ENCODE measurements around the gene THAP10.

THAP10 gene

DNA sequence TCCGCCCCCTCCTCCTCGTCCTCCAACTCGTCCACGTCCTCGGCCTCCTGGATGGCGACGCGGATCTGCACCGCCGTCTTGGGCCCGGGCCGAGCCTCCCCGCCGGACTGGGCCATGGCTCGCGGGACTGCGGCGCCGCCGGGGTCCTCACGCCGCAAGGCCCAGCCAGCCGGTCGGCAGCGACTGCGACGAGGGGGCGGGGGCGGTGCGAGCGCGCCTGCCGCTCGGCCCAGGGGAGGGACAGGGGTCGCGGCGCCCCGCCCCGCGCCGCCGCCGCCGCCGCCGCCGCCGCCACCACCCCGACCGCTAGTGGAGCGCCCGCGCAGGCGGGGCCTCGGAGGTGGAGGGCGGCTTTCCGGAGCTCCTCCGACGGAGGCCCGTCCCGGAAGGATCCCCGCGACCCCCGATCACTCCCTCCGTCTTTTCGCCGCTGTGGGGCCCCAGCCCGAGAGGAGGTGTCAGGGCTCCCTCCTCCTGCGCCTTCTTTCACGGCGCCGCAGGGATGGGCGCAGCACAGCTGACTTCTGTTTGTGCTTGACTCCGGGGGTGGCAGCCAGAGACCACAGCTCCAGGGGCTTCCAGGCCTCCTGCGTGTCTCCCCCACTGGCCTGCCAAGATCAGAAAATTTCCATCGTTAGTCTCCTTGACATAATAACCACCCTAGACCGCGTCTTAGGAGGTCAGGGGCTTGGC is 38.1 kb downstream of the THAP10 start, which contains the start of gene LARP6:
LARP6 (minus strand) TSS at position 185 of the 693 bp plus-strand sequence; CDS start at position 116, 69 bp downstream.
- DNase-seq (ENCODE audit: low read depth): no peak

- no peak for DNase-seq (ENCODE audit: low read depth)
These were observed 38.8 kb downstream of the THAP10 start for GRCh38 chr15:70853318-70853972.

- no peak for DNase-seq (ENCODE audit: low read depth)
These were observed 39.5 kb downstream of the THAP10 start for GRCh38 chr15:70852501-70853317.

- DNase-seq (ENCODE audit: low read depth): no peak
These were observed 40.3 kb downstream of the THAP10 start for GRCh38 chr15:70851889-70852288.

GRCh38 chr15:70845602-70846360 is 46.5 kb downstream of the THAP10 start:
- DNase-seq (ENCODE audit: low read depth): no peak

DNA sequence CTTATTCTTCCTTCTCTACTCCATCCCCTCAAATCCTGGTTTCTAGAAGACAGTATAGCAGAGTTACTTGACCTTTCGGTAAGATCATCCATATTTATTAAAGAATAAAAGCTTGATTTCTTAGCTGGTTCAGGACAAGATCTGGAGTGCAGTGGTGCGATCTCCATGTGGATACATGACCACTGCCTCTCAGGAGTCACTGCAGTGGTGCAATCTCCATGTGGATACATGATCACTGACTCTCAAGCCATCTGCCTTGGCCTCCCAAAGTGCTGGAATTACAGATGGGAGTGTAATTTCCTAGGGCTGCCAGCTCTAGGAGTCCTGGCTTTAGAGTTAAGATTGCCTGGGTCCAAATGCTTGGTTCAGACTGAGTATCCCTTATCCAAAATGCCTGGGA is 54.8 kb downstream of the THAP10 start:
- no peak for DNase-seq (ENCODE audit: low read depth)

- no peak for DNase-seq (ENCODE audit: low read depth)
These were observed 56.4 kb downstream of the THAP10 start for GRCh38 chr15:70835841-70836240.

DNA sequence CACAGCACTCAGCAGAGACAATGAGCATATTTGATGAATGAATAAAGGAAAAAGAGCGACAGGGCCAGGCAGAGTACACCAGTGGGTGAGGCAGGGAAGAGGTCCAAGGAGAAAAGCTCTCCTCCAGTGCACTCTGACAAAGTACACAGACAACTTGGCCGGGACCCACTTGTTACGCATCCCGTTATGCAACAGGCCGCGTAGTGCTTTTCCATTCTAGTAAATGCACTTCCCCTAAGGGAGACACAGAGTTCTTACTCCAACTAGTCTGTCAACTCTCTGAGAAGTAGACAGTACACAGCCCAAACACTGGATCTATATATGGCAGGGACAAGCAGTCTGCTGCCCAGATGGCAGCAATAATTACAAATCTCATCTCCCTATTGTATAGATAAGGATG is 56.8 kb downstream of the THAP10 start:
- DNase-seq (ENCODE audit: low read depth): no peak

DNA sequence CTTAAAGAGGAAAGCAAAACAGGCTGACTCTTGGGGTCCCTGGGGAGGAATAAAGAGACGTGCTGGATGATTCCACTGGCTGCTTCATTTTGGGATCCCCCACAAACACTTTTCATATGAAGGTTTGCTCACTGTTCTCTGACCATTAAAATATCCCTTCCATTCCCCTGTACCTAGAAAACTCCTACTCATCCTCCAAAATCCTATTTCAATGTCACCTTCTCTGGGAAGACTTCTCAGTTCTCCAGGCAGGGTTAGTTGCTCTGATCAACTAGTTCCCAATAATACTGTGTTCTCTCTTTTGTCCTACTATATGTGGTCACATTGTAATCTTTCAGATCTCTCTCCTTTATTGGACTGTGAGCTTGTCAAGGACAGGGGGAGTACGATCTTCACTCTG is 57.2 kb downstream of the THAP10 start:
- no peak for DNase-seq (ENCODE audit: low read depth)

GRCh38 chr15:70833861-70834765 is 58.1 kb downstream of the THAP10 start:
- DNase-seq (ENCODE audit: low read depth): no peak

GRCh38 chr15:70833422-70833821 is 58.8 kb downstream of the THAP10 start:
- no peak for DNase-seq (ENCODE audit: low read depth)

GRCh38 chr15:70832176-70832575 is 60.1 kb downstream of the THAP10 start:
- no peak for DNase-seq (ENCODE audit: low read depth)
